GM12875 (cell line): Measurements from ENCODE around the gene INIP.
A peak's percentile ranks its signal among the peaks of the same experiment; 100 is the strongest.

ENCODE experiments used
- H3K4me3 ChIP-seq: one replicate; pipeline ENCODE4 v1.5.1; 2011; ENCODE audit warnings: low read depth, low read length, control low read depth
- TF ChIP-seq, protein P1 (sequence below): IDR thresholded peaks from 2 replicates; pipeline ENCODE4 v1.5.1; 2011; ENCODE audit warnings: low read depth, mild to moderate bottlenecking, control low read depth, inconsistent platforms, low read length, moderate library complexity, borderline replicate concordance; ENCODE audit not compliant: insufficient read depth

The INIP gene

DNA sequence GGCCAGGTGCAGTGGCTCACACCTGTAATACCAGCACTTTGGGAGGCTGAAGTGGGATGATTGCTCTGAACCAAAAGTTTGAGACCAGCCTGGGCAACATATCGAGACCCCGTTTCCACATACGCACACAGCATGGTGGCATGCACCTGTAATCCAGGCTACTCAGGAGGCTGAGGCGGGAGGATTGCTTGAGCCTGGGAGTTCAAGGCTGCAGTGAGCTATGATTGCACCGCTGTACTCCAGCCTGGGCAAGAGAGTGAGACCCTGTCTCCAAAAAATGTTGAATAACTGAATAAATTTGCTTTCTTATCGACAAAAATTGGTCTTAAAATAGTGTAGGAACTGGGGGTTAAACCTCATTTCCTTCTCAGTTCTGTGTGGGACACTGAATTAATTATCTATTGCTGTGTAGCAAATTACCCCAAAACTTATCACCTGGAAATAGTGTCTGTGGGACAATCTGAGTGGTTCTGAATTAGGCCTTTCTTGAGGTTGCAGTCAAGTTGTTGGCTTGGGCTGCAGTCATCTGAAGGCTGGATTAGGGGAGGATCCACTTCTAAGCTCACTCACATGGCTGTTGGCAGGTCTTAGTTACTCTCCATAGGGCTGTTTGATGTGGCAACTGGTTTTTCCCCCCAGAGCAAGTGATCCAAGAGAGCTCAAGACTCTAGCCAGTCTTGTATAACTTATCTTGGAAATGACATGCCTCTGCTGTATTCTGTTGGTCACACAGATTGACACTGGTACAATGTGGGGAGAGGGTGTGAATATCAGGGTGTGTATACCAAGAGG lies 34.6 kb upstream of the INIP start:
- TF ChIP-seq, protein P1, sequence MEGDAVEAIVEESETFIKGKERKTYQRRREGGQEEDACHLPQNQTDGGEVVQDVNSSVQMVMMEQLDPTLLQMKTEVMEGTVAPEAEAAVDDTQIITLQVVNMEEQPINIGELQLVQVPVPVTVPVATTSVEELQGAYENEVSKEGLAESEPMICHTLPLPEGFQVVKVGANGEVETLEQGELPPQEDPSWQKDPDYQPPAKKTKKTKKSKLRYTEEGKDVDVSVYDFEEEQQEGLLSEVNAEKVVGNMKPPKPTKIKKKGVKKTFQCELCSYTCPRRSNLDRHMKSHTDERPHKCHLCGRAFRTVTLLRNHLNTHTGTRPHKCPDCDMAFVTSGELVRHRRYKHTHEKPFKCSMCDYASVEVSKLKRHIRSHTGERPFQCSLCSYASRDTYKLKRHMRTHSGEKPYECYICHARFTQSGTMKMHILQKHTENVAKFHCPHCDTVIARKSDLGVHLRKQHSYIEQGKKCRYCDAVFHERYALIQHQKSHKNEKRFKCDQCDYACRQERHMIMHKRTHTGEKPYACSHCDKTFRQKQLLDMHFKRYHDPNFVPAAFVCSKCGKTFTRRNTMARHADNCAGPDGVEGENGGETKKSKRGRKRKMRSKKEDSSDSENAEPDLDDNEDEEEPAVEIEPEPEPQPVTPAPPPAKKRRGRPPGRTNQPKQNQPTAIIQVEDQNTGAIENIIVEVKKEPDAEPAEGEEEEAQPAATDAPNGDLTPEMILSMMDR: no peak
- H3K4me3 ChIP-seq: no peak overlapping the region

DNA sequence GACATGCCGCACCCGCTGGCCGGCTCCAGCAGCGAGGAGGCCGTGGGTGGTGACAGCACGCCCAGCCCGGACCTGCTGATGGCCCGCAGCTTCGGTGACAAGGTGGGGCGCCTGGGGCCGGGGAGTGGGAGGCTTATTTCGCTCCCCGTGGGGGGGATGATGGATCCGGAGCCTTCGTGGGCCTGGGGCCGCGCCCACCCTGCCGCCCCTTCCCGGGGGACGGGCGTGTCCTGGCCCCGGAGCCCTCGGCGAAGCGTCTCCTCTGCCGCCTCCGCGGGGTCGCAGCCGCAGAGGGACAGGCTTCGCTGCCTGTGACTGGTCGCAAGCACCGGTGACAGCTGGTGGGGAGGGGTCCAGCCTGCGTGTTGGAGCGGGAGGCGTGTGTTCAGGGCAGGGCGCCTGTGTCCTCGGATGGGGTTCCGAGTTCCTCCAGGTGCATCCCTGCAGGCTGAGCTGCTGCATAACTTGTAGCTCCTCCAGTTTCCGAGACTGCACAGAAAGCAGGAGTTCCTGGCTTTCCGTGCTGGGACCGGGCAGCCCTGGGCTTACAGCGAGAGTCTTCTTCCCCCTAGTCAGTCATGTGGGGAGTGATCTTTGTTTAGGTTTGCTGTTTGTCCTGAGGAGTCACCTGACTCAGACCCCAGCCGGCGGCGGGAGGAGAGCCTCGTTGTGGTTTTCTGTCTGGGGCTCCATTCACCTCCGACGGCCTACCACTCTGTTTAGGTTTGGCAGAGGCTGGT lies 33.3 kb upstream of the INIP start:
- TF ChIP-seq, protein P1: no peak
- H3K4me3 ChIP-seq: peak overlapping the region; percentile 85

DNA sequence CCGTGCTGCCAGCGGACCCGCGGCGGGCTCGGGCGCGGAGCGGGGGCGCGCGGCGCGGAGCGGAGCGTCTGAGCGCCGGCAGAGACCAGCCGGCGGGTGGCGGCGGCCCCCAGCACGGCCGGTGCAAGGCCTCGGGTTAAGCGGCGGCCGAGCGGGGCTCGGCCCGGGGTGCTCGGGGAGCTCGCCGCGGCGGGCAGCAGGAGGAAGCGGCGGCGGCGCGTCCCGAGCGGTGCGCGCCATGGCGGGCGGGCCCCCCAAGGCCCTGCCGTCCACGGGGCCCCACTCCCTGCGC lies 32.8 kb upstream of the INIP start:
- H3K4me3 ChIP-seq: peak overlapping the region; percentile 85
- TF ChIP-seq, protein P1: no peak

DNA sequence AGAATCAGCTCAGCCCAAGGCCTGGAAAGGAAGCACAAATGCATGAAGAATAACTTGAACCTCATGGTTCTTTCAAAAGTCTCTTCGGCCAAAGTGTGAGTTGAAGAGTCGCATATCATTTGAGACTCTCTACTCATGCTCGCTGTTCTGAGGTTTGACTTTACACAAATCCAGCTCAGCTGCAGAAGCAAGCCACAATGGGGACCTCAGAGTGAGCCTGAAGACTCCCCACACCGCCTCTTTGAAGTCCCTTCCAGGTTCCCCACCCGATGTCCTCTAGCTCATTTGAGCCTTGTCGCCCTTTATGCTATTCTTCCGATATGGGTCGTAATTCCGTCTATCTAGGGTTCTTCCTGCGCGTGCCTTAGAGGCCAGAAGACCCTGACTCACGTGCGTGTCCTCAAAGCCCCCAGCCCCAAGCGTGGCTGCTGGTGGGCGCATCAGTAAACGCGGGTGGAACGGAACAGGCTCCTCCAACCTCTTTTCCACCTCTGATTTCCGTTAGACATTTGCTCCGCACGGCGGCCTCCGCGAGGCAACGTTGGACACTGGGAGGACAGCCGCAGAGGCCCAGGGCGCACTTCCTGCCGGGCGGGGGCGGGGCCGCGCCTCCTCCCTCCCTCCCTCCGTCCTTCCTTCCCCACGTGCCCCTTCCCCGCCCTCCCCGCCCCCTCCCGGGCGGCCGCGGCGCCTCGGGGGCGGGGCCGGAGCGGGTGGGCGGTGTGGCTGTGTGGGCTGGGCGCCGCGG lies 32.3 kb upstream of the INIP start, which contains the start of gene SNX30:
SNX30 (plus strand) TSS at position 745 of the 748 bp plus-strand sequence. CDS start 242 bp downstream, outside the sequence.
- H3K4me3 ChIP-seq: peak within 1 kb of the TSS; percentile 85
- TF ChIP-seq, protein P1: no peak

DNA sequence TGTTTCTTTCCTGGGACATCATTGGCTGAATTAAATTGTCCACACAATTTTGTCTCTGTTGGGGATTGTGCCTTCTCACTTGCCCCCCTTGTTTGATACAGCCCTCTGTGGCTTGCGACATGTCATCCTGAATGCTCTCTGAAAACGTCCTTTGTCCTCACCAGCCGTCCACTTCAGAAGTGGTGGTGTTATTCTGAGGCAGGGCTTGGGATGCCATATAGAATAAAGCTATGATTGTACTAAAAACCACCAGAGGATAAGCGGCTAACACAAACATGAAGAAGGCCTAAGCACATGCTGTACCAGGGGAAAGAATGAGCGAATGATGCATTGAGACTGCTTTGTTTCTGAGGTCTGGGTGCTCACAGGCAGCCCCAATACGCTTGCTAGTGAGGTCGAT lies 29.2 kb upstream of the INIP start:
- H3K4me3 ChIP-seq: no peak overlapping the region
- TF ChIP-seq, protein P1: no peak

DNA sequence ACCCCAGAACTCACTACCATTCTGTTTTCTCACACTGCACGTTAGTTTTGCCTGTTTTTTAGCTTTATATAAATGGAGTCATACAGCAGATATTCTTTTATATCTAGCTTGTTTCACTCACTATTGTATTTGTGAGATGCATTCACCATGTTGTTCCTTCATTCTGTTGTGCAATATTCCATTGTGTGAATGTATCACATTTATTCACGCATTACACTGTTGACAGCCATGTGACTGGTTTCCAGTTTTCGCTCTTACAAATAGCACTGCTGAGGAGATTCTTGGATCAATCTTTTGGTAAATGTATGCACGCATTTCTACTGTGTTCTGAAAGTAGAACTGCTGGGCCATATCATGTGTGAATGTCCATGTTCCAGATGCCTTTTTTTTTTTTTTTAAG lies 26.3 kb upstream of the INIP start:
- H3K4me3 ChIP-seq: no peak overlapping the region
- TF ChIP-seq, protein P1: no peak
